SK-N-SH (cell line): ENCODE results near the gene FAM180B. TPM values are rescaled to one million over a fixed set of nuclear protein-coding genes. Genes with fewer than 3 reads are reported as not detected.

Source experiments
- CTCF ChIA-PET: fragments of 300-600, 350-600 bp; formaldehyde crosslinking; extraction: SDS; loops from one replicate; lab custom pipeline; 2021; lab: Yijun Ruan, JAX
- POLR2A ChIA-PET: fragments of 350-600 bp; sonication (Branson Sonifier 250); formaldehyde crosslinking; extraction: SDS; loops from one replicate; lab custom pipeline; 2020; ENCODE audit warnings: antibody characterized with exemption, inconsistent platforms; lab: Yijun Ruan, JAX
- DNase-seq: peaks from one replicate; pipeline ENCODE4 v3.0.0; 2012
- H2AFZ ChIP-seq: fragments of 200-600 bp; sonication (generic); 2 replicates; pipeline ENCODE4 v1.8.1; 2016; ENCODE audit warnings: antibody characterized with exemption, mild to moderate bottlenecking, low read depth
- H3F3A ChIP-seq: fragments of 200-600 bp; sonication (generic); replicated peaks from 2 replicates; pipeline ENCODE3; 2016; ENCODE audit warnings: antibody characterized with exemption, mild to moderate bottlenecking; ENCODE audit not compliant: insufficient read depth
- H3K27ac ChIP-seq, 2 experiments: fragments of 200-500 bp in 1 of 2; fragments of 200-600 bp in 1 of 2; sonication (Bioruptor generic) in 1 of 2; sonication (generic), shearing (Covaris generic) in 1 of 2; 2 replicates each; pipeline versions ENCODE4 v1.5.1 to v1.6.1; 2014 to 2016; ENCODE audit warnings: low read depth in 2 of 2, inconsistent platforms in 1 of 2, low read length in 1 of 2, mild to moderate bottlenecking in 1 of 2, mixed read lengths in 1 of 2
- H3K27me3 ChIP-seq: fragments of 200-600 bp; sonication (generic), shearing (Covaris generic); 2 replicates; pipeline ENCODE4 v1.6.1; 2016; ENCODE audit warnings: mixed run types; ENCODE audit not compliant: insufficient read depth
- H3K36me3 ChIP-seq, 2 experiments: fragments of 200-500 bp in 1 of 2; fragments of 200-600 bp in 1 of 2; sonication (Bioruptor generic) in 1 of 2; sonication (generic) in 1 of 2; replicated peaks in 1 of 2; 2 replicates each; pipeline versions ENCODE3 to v1.5.1; 2014 to 2016; ENCODE audit warnings: low read length in 1 of 2, mild to moderate bottlenecking in 1 of 2; ENCODE audit not compliant: insufficient read depth in 2 of 2, control insufficient read depth in 1 of 2
- H3K4me1 ChIP-seq, 2 experiments: fragments of 200-500 bp in 1 of 2; fragments of 200-600 bp in 1 of 2; sonication (Bioruptor generic) in 1 of 2; sonication (generic), shearing (Covaris generic) in 1 of 2; 2 replicates each; pipeline versions ENCODE4 v1.5.1 to v1.6.1; 2014 to 2016; ENCODE audit warnings: low read depth in 1 of 2, low read length in 1 of 2, mixed run types in 1 of 2; ENCODE audit not compliant: insufficient read depth in 2 of 2, control insufficient read depth in 1 of 2
- H3K4me2 ChIP-seq: fragments of 200-600 bp; sonication (generic), shearing (Covaris generic); 2 replicates; pipeline ENCODE4 v1.6.1; 2017; ENCODE audit warnings: mixed run types
- H3K4me3 ChIP-seq, 2 experiments: fragments of 200-500 bp in 1 of 2; fragments of 200-600 bp in 1 of 2; sonication (Bioruptor generic) in 1 of 2; sonication (generic), shearing (Covaris generic) in 1 of 2; 2 replicates each; pipeline versions ENCODE4 v1.5.1 to v1.8.1; 2014 to 2016; ENCODE audit warnings: low read depth in 2 of 2, inconsistent platforms in 1 of 2, low read length in 1 of 2, mild to moderate bottlenecking in 1 of 2, mixed read lengths in 1 of 2, moderate library complexity in 1 of 2
- H3K79me2 ChIP-seq: fragments of 200-600 bp; sonication (generic); 2 replicates; pipeline ENCODE4 v1.8.1; 2017; ENCODE audit warnings: mild to moderate bottlenecking; ENCODE audit not compliant: insufficient read depth
- H3K9ac ChIP-seq: fragments of 200-600 bp; sonication (generic); 2 replicates; pipeline ENCODE4 v1.6.1; 2017; ENCODE audit warnings: mixed run types
- H3K9me2 ChIP-seq: fragments of 200-600 bp; sonication (generic); 2 replicates; pipeline ENCODE4 v1.6.1; 2017; ENCODE audit warnings: mixed run types
- H3K9me3 ChIP-seq: fragments of 200-600 bp; sonication (generic); 2 replicates; pipeline ENCODE4 v1.6.1; 2017; ENCODE audit warnings: mixed run types, mild to moderate bottlenecking, moderate library complexity
- H4K20me1 ChIP-seq: fragments of 200-600 bp; sonication (generic); 2 replicates; pipeline ENCODE4 v1.6.1; 2017; ENCODE audit warnings: mild to moderate bottlenecking, mixed run types; ENCODE audit not compliant: insufficient read depth
- CHD2 ChIP-seq: fragments of 150-350 bp; IDR thresholded peaks from 2 replicates; pipeline ENCODE4 v1.6.1; 2018; ENCODE audit warnings: low read length; ENCODE audit not compliant: partially characterized antibody
- FOSL2 ChIP-seq: IDR thresholded peaks from 2 replicates; pipeline ENCODE4 v1.4.0; 2012; ENCODE audit warnings: low read depth, mild to moderate bottlenecking, moderate library complexity, borderline replicate concordance
- FOXJ3 ChIP-seq: sonication (generic); formaldehyde crosslinking; IDR thresholded peaks from 2 replicates; pipeline ENCODE4 v1.5.1; 2020; ENCODE audit warnings: mild to moderate bottlenecking, missing genetic modification reagents
- GABPA ChIP-seq: IDR thresholded peaks from 2 replicates; pipeline ENCODE4 v1.4.0; 2012; ENCODE audit warnings: low read depth, mild to moderate bottlenecking
- RCOR1 ChIP-seq: fragments of 150-350 bp; IDR thresholded peaks from 2 replicates; pipeline ENCODE4 v1.6.1; 2017; ENCODE audit warnings: antibody characterized with exemption, low read length
- RXRA ChIP-seq: IDR thresholded peaks from 2 replicates; pipeline ENCODE4 v1.4.0; 2012; ENCODE audit warnings: low read depth, mild to moderate bottlenecking, borderline replicate concordance
- SIN3A ChIP-seq: IDR thresholded peaks from 2 replicates; pipeline ENCODE4 v1.6.1; 2012; ENCODE audit warnings: low read depth, mild to moderate bottlenecking, low read length, moderate library complexity, borderline replicate concordance
- WGBS: methylation state at CpG from one replicate; pipeline ENCODE4 v1.1.6; 2017; ENCODE audit warnings: low lambda C conversion rate; 5-methylcytosine and 5-hydroxymethylcytosine counted together
- polyA plus RNA-seq, 3 experiments: library from polyadenylated mRNA; depleted of rRNA; stranded (reverse); fragments of >200 nt; gene quantifications; 2 replicates each; pipeline ENCODE4 v1.2.3, GENCODE V29; 2012
- TF ChIP-seq, protein P1 (sequence below): fragments of 200-600 bp; sonication (generic); IDR thresholded peaks from 2 replicates; pipeline ENCODE4 v1.6.1; 2017; ENCODE audit warnings: antibody characterized with exemption, mild to moderate bottlenecking, moderate library complexity
- TF ChIP-seq, protein P2 (sequence below): fragments of 150-350 bp; IDR thresholded peaks from 2 replicates; pipeline ENCODE4 v1.6.1; 2016; ENCODE audit warnings: mild to moderate bottlenecking, low read depth, low read length
- TF ChIP-seq, protein P3 (sequence below): IDR thresholded peaks from 2 replicates; pipeline ENCODE4 v1.6.1; 2012; ENCODE audit warnings: mild to moderate bottlenecking, low read depth, low read length, moderate library complexity
- TF ChIP-seq, protein P4 (sequence below): IDR thresholded peaks from 2 replicates; pipeline ENCODE4 v1.4.0; 2012; ENCODE audit warnings: low read depth, borderline replicate concordance

The FAM180B gene
- polyA plus RNA-seq, 1 of the 3 experiments (the other 2 are of a cell fraction), result not detected

DNA sequence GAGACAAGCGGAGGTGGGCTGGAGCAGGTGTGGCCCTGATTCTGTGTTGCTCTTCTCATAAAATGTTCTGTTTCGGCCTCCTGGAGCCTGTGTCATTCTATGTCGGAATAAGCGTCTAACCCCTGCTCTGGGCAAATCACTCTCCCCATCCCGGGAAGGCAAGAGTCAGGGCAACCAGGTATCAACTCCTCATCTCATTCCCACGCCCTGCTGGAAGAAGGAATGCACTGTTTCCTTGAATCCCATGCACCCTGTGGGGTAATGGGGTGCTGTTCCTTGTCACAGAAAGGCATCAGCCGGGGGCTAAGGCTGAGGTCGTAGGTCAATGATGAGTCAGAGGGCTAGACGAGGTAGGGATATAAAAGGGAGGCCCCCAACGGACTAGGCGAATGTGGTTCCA lies 2.6 kb downstream of the FAM180B start:
- H3K79me2 ChIP-seq, result no peaks in the 10 kb centered on the region
- no peak for DNase-seq
- no peaks in the 10 kb centered on the region for H4K20me1 ChIP-seq
- H3K27ac ChIP-seq, result no peak overlapping the region
- peaks cover 0 to 6% of the 10 kb centered on the region in 2 experiments; a peak in 1 of 4 replicates for H3K4me1 ChIP-seq
- no peaks in the 10 kb centered on the region for H3K9me3 ChIP-seq
- POLR2A ChIA-PET, result no interaction called here
- no peak overlapping the region for H3K4me2 ChIP-seq
- no peaks in the 10 kb centered on the region for H3F3A ChIP-seq
- no peak overlapping the region for H2AFZ ChIP-seq
- peaks cover 3% of the 10 kb centered on the region in 2 experiments for H3K36me3 ChIP-seq
- peaks cover 13% of the 10 kb centered on the region; the same call in 1 of the 2 replicates for H3K27me3 ChIP-seq
- CTCF ChIA-PET, result no interaction called here
- H3K9me2 ChIP-seq, result no peaks in the 10 kb centered on the region
- H3K4me3 ChIP-seq, result no peak overlapping the region
- 80% methylated on average over 9 of the region's 11 CpGs for WGBS
- H3K9ac ChIP-seq, result no peak overlapping the region
- no peak for TF ChIP-seq CHD2
- TF ChIP-seq RCOR1, result no peak
- TF ChIP-seq, protein P1, sequence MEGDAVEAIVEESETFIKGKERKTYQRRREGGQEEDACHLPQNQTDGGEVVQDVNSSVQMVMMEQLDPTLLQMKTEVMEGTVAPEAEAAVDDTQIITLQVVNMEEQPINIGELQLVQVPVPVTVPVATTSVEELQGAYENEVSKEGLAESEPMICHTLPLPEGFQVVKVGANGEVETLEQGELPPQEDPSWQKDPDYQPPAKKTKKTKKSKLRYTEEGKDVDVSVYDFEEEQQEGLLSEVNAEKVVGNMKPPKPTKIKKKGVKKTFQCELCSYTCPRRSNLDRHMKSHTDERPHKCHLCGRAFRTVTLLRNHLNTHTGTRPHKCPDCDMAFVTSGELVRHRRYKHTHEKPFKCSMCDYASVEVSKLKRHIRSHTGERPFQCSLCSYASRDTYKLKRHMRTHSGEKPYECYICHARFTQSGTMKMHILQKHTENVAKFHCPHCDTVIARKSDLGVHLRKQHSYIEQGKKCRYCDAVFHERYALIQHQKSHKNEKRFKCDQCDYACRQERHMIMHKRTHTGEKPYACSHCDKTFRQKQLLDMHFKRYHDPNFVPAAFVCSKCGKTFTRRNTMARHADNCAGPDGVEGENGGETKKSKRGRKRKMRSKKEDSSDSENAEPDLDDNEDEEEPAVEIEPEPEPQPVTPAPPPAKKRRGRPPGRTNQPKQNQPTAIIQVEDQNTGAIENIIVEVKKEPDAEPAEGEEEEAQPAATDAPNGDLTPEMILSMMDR, result no peak
- no peak for TF ChIP-seq FOXJ3 (CRISPR knock-in tag)
- TF ChIP-seq, protein P2, sequence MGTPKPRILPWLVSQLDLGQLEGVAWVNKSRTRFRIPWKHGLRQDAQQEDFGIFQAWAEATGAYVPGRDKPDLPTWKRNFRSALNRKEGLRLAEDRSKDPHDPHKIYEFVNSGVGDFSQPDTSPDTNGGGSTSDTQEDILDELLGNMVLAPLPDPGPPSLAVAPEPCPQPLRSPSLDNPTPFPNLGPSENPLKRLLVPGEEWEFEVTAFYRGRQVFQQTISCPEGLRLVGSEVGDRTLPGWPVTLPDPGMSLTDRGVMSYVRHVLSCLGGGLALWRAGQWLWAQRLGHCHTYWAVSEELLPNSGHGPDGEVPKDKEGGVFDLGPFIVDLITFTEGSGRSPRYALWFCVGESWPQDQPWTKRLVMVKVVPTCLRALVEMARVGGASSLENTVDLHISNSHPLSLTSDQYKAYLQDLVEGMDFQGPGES, result no peak
- no peak for TF ChIP-seq RXRA
- TF ChIP-seq GABPA, result no peak
- no peak for TF ChIP-seq FOSL2
- TF ChIP-seq, protein P3, sequence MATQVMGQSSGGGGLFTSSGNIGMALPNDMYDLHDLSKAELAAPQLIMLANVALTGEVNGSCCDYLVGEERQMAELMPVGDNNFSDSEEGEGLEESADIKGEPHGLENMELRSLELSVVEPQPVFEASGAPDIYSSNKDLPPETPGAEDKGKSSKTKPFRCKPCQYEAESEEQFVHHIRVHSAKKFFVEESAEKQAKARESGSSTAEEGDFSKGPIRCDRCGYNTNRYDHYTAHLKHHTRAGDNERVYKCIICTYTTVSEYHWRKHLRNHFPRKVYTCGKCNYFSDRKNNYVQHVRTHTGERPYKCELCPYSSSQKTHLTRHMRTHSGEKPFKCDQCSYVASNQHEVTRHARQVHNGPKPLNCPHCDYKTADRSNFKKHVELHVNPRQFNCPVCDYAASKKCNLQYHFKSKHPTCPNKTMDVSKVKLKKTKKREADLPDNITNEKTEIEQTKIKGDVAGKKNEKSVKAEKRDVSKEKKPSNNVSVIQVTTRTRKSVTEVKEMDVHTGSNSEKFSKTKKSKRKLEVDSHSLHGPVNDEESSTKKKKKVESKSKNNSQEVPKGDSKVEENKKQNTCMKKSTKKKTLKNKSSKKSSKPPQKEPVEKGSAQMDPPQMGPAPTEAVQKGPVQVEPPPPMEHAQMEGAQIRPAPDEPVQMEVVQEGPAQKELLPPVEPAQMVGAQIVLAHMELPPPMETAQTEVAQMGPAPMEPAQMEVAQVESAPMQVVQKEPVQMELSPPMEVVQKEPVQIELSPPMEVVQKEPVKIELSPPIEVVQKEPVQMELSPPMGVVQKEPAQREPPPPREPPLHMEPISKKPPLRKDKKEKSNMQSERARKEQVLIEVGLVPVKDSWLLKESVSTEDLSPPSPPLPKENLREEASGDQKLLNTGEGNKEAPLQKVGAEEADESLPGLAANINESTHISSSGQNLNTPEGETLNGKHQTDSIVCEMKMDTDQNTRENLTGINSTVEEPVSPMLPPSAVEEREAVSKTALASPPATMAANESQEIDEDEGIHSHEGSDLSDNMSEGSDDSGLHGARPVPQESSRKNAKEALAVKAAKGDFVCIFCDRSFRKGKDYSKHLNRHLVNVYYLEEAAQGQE, result no peak
- no peak for TF ChIP-seq SIN3A
- TF ChIP-seq, protein P4, sequence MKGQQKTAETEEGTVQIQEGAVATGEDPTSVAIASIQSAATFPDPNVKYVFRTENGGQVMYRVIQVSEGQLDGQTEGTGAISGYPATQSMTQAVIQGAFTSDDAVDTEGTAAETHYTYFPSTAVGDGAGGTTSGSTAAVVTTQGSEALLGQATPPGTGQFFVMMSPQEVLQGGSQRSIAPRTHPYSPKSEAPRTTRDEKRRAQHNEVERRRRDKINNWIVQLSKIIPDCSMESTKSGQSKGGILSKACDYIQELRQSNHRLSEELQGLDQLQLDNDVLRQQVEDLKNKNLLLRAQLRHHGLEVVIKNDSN, result no peak
